ENCODE measurements around the gene GTSE1.

The GTSE1 gene

DNA sequence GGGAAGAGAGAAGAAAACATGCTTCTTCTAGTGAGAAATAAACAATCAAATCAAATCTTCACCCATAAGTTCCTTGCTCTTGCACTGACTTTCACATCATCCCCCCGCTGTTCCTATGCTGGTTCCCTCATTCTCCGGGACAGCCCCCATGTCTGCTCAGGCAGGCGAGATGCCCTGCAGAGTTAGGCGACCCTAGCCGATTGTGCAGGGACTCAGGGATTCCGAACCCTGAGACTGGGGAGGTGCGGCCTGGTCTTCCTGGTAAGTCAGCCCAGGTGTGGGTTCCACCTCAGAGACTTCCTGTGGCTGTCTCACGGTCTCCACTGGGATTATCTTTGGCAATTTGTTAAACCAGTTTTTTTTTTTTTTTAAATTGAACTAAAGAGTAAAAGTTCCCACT, 22.3 kb upstream of the GTSE1 start:
- DNase-seq, result no peak

DNA sequence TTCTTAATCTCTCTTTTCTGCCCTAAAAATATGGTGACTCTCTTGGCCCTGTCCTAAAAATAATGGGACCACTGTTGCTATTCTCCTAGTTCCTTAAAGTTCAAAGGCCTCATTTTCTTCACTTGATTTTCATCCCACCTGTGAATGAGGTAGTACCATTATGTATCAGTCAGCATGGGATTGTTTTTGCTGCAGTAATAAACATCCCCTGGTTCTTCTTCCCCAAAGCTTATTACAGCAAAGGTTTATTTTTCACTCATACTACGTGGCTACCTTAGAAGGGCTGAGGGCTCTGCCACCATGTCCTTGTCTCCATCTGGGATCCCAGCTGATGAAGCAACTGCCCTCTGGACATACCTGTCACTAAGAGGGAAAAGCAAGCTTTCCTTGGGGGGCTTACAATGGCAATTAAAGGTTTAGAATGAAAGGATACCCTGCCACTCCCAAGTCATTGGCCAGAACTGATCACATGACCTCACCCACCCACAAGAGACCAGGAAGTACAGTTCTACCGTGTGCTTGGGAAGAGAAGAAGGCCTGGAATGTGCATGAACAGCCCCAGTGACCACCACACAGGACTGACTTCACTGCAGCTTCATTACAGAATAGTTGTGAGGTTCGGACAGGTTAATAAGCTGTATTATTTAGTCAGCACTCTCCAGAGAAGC, 21.1 kb upstream of the GTSE1 start:
- DNase-seq, result no peak

DNA sequence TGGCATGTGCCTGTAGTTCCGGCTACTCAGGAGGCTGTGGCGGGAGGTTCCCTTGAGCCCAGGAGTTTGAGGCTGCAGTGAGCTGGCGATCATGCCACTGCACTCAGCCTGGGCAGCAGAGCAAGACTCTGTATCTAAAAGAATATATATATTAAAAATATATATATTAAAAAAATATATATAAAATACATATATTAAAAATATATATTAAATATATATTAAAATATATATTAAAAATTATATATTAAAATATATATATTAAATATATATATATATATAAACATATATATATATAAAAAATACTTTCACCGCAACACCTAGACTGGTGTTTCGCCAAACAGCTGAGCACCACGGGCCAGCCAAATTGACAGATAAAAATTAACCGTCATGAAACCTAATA, 20.1 kb upstream of the GTSE1 start:
- DNase-seq, result no peak

DNA sequence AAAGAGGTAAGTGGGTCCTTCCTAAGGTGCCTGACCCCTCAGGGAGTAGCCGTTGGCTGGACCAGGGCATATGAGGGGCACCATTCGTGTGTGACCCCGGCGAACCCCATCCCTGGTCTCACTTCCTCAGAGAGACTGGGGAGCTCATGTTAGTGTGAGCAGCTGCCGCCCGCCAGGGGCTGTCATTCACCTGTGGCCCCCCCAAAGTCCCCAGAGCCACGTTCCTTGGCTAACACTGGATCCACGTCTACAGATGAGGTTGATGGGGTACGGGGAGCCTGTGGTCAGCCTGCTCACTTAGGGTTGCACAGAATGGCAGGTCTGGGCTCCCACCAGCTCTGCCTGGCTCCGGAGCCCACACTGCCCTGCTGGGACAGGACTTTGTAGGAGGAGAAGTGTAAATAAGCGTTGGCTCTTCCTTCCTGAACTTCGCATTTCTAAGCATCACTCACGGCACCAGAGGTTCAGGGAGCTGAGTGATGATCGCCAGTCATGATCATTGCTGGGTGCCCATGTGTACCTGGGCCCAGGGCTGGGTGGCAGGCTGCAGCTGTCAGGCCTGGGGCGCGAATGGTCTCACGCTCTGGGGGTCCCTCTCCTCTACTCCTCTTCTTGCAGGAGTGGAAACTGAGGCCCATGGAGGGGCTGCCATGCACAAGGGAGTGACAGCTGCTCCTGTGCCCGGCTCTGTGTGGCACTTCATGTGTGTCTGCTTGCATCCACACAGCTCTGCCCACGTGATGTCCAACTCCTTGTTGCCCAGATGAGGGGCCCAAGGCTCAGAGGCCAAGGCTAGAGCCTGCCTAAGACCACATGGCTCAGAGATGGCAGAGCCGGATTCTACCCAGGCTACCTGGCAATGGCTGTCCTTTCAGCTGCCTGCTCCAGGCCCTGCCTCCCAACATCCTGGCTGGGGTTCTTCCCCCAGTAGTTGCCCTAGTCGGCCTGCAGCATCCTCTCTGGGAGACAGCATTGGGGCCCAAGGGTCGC, 17.7 kb upstream of the GTSE1 start:
- no peak for DNase-seq

DNA sequence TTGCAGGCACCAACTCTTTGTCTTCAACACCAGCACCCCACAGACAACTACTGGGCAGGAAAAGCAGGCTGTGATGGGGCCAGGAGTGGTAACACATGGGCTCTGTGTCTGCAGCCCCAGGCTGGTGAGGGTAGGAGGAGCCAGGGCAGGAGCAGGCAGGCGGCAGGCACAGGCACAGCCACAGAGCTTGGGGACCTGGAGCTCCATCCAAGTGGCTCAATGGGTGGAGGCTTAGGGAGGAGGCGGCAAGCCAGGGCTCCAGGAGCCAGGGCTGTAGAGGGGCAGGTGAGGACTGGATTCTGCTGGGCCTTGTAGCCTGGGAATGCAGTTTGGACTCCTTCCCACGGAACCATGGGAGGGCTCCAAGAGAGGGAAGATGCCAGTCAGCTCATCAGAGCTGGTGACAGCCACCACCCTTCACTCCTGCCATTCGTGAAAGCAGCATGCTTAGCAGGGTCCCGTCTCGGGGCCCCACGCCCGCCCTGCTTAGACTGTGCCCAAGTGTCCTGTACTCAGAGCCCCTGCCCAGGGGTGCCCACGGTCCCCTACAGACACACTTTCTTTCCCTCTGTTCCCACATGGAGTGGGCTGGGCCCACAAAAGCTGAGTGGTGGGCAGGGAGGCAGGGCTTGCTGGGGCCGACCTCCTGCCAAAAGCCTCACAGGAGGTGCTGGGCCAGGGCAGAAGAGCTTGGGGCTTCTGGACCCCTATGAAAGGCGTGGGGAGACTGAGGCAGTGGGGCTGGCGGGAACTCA, 16.4 kb upstream of the GTSE1 start:
- no peak for DNase-seq

DNA sequence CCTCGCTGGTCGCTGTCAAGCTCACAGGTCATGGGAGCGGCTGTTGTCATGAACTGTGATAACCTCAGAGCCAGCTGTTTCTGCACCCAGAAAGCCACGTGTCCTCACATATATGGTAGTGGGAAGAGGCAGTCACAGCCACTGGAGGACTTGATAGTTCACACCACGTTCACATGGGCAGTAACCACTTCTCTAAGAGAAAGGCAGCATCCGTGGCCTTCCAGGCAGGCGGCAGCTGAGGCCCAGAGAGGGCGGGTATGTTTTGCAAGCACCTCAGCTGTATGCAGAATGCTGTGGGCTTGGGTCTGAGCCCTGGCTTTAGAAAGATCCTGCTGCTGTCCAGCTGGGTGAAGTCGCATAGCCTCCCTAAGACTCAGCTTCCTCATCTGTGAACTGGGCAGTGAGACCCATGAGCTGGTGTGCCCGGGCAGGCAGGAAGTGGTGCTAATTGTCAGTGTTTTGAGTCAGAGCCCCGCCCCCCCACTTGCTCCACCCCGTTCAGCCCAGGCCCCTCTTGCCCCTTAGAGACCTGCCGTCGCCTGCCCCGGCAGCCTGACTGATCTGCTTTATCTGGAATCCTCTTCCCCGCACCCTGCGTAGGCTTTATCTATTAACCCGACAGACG, 15.6 kb upstream of the GTSE1 start:
- DNase-seq, result no peak

DNA sequence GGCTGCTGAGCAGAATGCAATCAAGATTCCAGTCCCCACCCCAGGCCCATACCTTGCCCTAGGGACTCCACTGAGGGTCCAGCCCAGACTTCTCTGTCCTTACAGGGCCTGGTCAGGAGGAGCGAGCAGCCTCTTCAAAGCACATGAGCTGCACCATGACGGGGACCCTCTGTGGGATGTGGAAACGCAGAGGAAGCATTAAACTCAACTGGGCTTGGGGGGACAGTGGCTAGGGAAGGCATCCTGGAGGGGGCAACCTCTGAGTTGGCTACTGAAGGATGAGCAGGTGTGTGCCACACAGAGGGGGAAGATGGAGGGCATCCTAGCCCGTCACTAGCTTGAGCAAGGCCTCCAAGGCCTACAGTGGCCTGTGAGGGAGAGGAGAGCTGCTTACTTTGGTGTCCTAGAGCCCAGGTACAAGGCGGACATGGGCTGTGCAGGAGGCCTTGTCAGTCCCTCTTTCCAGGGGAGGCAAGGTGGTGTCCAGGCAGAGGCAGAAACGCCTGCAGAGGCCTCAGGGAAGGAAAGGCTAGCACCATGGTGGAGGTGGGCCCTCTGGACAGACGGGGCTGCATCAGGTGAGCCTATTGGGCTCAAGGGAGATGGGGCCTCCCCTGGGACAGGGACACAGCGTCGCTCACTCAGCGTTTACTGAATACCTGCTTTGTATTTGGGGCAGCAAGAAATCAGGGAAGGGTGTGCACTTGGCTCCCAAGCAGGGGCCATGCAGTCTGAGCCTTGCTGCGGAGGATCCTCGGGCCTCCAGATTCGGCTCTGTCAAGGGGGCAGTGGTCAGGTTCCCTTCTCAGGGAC, 14.6 kb upstream of the GTSE1 start:
- no peak for DNase-seq

DNA sequence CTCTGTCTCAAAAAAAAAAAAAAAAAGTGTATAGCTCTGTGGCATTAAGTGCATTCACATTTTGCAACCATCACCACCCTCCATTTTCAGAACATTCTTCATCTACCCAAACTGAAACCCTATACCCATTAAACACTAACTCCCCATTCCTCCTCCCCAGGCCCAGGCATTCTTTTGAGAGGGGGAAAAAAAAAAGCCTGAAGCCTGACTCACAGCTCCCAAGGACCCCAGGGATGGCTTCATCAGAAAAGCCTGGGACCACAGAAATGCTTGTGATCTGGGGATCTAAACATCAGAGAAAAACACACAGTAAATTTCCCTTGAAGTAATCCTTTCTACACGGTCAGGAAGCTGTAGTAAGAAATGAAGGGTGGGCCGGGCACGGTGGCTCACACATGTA, 10.7 kb upstream of the GTSE1 start:
- DNase-seq, result no peak

DNA sequence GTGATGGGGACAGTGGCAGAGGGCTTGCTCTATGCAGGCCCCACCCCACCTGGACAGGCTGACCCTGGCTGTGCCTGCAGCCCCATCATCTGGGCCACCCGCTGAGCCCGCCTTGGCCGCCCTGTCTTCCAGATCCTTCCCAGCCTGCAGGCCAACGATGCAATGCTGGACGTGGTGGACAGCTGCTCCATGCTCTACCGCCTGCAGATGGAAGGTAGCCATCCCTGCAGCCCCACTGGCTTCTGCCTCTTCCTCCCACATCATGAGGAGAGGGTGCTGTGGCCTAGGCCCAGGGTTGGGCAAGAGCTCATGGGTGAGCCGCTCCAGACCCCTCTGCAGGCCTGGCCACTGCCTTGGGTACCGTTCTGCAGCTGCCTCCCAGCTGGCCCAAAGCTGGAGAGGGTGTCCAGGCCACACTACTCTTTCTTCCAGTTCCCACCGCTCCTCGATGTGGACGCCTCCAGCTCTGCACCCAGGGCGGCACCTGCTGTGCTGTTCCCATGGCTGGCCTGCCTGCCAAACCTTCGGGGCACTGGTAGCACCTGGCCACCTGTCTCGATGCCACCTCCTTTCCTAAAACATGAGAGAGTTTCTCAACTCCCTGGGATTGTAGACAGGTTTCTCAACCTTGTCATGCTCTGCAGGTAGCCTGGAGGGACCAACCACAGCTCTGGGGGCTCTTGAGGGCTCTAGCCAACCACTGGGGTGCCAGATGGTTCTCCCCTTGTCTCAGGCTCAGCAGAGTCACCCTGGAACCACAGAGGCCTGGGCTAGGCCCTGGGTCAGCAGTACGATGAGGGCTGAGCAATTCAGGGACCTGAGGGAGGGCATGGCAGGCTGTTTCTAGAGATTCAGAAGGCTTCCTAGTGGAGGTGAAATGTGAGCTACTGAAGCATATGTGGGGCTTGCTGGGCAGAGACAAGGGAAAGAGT, 9.5 kb upstream of the GTSE1 start:
- no peak for DNase-seq

DNA sequence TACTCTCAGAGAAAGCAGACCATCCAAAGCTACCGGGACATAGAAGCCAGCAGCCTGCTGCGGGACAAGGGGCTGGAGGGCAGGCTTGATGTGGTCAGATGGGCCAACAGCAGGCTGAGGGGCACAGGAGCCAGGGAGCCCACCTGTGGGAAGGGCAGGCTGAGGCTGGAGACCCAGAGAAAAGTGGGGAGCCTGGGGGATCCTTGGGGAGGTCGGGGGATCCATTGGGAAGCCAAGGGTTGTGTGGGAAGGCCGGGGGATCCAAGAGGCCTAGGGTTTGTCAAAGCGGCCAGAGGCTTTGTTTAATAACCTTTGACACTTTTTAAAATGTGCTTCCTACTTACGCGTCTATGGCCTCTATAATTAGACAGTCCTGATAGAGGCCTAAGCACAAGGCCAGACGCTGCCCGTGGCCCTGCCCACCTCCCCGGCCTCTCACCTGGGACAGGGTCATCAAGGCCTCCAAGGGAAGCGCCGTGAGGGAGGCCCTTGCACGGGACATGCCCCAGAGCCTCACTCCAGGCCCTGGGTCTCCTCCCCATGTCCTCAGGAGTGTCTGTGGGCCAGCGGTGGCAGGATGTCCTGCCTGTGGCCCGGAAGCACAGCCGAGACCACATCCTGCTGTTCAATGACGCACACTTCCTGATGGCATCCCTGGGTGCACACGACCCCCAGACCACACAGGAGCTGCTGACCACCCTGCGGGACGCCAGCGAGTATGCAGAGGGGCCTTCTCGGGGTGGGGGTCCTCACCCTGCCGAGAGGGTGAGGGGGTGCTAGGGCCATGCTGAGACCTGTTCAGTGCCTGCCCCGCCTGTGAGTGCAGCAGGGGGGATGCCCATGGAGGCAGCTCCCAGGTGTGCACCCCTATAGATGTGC, 8.6 kb upstream of the GTSE1 start:
- DNase-seq, result peak; percentile 70

DNA sequence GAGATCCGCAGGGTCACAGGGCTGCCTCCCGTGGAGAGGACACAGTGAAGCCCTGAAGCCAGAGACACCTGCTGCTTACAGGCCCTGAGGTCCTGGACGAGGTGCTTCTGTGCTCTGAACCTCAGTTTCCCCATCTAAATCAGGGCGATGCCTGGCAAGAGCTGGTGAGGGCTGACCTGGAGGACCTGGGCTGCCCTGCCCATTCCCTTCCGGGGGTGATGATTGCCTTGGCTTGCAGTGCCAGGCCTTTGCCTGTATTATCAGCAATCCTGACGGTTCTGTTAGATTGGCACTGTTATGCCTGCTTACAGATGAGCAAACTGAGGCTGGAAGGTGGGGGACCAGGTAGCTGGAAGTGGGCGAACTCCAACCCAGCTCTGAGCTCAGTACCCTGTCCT, 7.8 kb upstream of the GTSE1 start:
- no peak for DNase-seq

DNA sequence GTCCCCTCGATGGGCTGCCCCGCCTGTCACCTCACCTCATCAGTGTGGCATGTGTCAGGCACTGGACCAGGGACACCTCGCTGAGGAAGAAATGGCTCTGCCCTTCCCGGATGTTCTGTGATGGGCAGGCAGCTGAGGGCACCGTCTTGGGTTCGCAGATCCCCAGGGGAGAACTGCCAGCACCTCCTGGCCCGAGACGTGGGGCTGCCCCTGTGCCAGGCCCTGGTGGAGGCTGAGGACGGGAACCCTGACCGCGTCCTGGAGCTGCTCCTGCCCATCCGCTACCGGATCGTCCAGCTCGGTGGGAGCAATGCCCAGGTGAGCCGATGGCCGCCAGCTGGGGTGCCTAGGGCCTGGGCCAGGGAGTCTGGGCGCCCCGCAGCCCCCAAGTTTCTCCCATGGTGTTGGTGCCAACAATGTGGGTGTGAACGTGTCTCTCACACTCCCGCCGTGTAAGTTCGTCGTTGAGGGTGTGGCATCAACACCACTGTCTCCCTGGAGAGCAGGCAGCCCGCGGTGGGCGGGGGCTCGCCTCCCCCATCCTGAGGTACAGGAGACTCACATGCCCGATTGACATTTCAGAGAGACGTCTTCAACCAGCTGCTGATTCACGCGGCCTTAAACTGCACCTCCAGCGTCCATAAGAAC, 7.3 kb upstream of the GTSE1 start:
- no peak for DNase-seq

DNA sequence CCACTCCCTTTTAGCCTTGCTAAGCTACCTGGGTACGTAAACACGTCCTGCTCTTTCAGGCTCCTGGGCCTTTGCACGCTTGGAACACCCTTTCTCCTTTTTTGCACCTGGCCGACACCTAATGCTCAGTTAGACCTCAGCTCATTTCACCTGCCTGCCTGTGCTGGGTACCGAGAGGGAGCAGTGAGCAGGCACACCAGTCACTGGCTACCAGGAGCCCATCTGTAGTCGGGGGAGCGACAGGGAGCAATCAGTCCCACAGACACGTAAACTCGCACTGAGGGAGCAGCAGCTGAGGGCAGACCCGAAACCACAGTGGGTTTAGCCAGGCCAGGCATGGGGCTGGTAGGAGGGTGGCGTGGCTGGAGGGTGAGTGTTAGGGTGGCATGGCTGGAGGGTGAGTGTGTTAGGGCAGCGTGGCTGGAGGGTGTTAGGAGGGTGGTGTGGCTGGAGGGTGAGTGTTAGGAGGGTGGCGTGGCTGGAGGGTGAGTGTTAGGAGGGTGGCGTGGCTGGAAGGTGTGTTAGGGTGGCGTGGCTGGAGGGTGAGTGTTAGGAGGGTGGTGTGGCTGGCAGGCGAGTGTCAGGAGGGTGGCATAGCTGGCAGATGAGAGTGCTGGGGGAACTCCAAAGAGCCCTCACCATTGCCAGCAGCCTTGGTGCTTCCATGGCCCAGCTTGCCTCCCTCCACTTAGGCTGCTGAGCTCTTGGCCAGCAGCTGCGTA, 6.4 kb upstream of the GTSE1 start:
- DNase-seq, result no peak

DNA sequence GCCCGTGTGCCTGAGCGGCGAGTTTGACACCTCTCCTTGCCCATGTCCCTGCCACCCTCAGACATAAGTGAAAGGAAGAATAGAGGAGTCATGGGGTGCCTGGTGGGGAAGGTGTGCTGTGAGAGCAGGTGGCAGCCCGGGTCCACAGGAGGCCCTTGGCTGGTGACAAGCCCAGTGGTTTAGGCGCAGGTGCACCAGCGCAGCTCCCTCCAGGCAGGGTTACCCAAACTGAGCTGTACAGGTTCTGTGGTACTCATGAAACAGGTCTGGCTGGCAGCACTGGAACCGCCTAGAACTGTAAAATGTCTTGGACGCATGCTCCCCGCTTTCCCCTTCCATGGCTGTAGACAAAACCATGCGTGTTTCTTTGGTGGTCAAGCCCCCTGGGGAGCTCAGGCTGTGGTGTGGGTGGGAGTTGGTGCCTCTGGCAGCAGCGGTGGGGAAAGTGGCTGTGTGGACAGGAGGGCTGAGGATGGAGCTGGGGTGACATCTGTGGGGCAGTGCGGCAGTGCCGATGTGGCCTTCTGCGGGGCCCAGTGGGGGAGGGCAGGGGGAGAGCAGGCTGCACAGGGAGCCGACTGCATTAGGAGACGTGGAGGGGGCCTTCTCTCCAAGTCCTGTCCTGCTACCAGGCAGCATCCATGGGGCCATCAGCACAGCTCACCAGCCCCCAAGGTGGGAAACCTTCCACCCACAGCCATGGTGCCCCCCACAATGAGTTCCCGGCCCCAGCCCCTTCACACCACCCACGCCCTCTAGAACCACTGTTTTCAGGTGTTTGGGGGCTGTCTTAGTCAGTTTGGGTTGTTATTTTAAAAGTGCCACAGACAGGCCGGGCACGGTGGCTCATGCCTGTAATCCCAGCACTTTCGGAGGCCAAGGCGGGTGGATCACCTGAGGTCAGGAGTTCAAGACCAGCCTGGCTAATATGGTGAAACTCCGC, 5.6 kb upstream of the GTSE1 start:
- no peak for DNase-seq

DNA sequence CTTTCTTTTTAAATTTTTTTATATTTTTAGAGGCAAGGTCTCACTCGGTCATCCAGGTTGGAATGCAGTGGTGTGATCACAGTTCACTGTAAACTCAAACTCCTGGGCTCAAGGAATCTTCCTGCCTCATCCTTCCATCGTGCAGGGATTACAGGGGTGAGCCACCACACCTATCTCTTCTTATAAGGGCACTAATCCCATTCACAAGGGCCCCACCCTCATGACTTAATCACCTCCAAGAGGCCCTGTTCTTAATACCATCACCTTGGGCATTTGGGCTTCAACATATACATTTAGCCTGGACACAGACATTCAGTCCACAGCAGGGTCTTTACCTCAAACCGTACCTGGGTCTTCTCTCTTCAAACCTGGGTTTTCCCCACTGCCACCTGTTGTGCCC, 4.5 kb upstream of the GTSE1 start:
- DNase-seq, result no peak

DNA sequence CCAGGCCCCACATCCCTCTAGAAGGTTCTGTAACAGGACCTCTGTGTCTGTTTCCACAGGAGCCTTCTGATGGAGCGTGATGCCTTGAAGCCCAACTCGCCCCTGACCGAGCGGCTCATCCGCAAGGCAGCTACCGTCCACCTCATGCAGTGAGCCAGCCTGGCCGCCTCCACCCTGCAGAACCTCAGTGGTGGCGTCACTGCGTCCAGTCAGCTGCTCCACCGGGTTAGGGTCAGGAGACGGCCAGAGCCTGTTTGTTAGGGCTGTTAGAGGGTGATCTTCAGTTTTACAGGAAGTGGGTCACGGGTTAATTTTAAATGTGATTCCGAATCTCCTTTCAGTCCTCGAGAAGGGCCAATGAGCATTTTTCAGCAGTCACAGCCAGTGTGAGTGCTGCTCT, 3.9 kb upstream of the GTSE1 start:
- DNase-seq, result no peak

DNA sequence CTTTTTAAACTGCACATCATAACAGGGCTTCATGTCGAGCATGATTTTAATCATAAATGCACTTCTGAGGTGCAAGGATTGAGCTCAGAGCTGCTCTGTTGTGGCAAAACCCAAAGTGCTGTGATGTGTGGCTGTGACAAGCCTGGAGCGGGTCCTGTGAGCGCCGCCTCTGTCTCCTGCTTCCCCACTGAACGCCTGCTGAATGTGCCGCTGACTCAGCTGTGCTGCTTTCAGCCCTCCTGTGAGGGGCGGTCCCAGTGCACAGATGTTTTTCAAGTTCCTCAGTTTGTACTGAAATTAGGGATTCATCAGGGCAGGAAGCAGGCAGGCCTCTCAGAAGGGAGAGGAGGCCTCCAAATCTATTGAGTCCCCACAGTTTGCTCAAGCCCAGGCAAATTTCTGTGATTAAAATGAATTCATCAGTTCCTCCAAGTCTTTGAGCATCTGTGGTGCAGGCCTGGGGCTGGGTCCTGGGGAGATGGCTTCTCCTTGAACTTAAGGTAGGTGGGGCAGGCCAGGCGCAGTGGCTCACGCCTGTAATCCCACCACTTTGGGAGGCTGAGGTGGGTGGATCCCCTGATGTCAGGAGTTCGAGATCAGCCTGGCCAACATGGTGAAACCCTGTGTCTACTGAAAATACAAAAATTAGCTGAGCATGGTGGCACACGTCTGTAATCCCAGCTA, 3.0 kb upstream of the GTSE1 start:
- no peak for DNase-seq

Measured in activated CD8-positive, alpha-beta memory T cell treated with anti-CD3 and anti-CD28 coated beads for 24 hours (primary cell).